GM10266 (cell line): ENCODE measurements around the gene UAP1L1.

Source experiments
- DNase-seq: peaks from one replicate; pipeline ENCODE4 v3.0.0; 2012; ENCODE audit errors: extremely low spot score
- CTCF ChIP-seq: IDR thresholded peaks from 2 replicates; pipeline ENCODE4 v1.5.1; 2012; ENCODE audit warnings: mild to moderate bottlenecking, low read depth; ENCODE audit not compliant: control insufficient read depth, insufficient read depth; ENCODE audit errors: missing control alignments

Gene UAP1L1

DNA sequence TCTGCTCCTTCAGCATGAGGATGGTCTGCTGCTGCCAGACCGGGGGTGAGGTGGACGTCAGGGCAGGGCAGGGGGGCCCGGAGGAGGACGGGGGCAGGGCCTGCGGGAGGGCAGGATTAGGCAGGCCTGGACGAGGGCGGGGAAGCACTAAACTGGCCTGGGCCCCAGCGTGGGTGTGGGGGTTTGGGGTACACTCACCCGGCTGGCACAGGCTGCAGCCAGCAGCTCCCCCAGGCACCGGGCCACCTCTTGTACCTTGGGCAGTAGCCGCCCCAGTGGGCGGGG lies 12.5 kb upstream of the UAP1L1 start:
- no peak for DNase-seq
- no peak for TF ChIP-seq CTCF

DNA sequence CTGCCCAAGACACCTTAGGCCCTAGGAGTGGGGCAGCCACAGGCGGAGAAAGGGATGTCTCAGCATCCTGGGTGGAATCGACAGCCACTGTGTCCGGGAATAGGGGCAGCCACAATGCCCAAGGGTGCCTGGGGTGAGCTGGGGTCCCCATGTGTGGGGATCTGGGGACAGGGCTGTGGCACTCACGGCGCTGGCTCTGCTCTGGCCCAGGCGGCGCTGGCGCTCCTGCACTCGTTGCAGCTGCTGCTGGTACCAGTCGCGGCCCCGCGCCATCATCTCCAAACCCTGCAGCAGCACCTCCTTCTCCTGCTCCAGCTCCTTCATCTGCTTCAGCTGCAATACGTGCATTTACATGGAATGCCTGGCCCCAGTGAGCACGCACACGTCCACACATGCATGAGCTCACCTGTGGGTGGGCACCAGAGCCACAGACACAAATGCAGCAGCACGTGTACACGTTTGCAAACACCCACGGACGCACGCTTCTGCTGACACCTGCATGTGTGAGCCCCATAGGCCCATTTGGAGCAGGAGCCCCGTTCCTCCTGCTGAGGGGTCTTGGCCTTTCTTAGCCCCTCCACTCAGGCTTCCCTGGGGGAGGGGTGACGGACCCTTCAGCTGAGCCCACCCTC lies 11.9 kb upstream of the UAP1L1 start:
- DNase-seq: no peak
- TF ChIP-seq CTCF: no peak

DNA sequence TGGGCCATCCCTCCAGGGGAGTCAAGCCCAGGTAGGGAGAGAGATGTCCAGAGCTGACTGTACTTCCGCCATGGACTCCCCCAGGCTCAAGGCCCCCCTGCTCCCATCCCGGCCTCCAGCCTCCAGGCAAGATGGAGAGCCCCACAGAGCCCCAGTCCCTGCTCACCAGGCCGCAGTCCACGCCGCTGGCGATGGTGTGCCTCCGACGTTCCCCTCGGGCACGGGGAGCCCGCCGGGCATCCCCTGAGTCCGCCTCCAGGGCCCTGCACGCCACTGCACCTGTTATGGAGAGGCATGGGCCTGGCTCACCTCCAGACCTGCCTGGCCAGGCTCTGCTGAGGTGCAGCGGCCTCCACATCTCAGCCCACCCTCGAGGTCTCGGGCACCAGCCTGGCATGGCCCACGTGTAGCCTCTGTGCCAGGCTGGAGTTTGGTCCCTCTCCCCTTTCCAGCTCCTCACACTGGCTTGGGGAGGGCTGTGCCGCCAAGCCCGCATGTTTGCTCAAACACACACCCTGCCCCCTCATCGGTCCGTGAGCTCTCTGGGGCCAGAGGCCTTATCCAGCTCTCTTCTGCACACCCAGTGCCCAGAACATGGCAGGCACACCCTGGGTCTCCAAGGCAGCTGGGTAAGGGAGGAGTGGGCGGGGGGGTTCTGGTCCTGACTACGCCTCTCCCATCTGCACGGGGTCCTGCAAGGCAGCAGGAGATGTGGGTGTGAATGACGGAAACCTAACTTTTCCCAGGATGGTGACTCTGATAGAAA lies 11.0 kb upstream of the UAP1L1 start:
- DNase-seq: no peak
- TF ChIP-seq CTCF: no peak

GRCh38 chr9:137067860-137068538 lies 9.3 kb upstream of the UAP1L1 start:
- DNase-seq: peak; percentile 94
- peak; percentile 88 for TF ChIP-seq CTCF

DNA sequence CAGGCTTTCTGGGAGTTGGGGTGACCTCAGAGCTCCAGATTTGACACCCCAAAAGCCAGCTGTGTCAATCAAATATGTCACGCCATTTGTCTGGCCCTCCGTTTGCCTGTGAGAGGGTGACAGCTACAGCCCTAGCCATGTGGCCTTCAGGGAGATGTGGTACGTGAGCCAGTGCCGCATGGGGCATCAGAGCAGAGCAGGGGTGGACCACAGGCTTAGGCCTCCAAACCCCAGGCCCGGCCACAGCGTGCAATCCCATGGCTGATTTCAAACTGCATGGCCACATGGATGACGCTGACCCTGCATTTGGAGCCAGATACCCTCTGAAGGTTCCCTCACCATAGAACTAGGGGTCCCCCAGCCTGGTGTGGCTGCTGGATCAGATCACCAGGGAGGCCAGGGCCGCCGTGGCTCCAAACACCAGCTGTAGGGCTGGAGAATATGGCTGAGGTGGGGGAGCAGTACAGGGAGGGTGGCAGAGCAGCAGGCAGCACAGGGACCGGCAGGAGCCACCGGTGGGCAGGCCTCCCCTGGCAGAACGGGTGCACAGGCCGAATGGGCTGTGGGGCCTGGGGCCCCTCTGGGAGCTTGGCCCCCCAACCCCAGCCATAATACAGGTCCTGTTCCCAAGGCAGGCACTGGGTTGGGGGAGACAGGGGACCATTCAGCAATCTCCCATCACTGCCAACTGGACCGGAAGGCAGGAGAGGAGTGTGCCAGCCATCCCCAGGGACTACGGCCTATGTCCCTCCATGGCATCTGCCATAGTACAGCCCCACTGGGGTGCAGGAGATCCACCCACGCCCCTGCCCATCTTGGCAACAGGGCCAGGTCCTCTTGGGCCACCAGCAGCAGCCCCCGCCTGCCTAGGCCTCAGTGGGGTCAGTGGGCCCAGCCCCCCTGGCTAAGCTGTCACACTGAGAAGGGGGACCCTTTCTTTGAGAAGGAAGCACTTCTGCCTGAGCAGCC lies 8.5 kb upstream of the UAP1L1 start:
- no peak for TF ChIP-seq CTCF
- no peak for DNase-seq

- DNase-seq: no peak
- no peak for TF ChIP-seq CTCF
These were observed 7.7 kb upstream of the UAP1L1 start for GRCh38 chr9:137069508-137070091.
